ENCODE measurements around the gene RPP25. TPM values are rescaled to one million over a fixed set of nuclear protein-coding genes. Genes with fewer than 3 reads are reported as not detected.

Gene RPP25
- total RNA-seq, 4 donors from 2014 or later, result 3.3 to 12.4 (median 8.6) TPM

GRCh38 chr15:74963213-74963612 is 6.6 kb upstream of the RPP25 start:
- TF ChIP-seq CTCF (IDR thresholded peaks at IDR 0.05; ENCODE audit: low read depth), result no peak

GRCh38 chr15:74962671-74963070 is 6.1 kb upstream of the RPP25 start:
- no peak for TF ChIP-seq CTCF (IDR thresholded peaks at IDR 0.05; ENCODE audit: low read depth)

GRCh38 chr15:74962219-74962618 is 5.6 kb upstream of the RPP25 start:
- no peak for TF ChIP-seq CTCF (IDR thresholded peaks at IDR 0.05; ENCODE audit: low read depth)

GRCh38 chr15:74961616-74962015 is 5.0 kb upstream of the RPP25 start:
- no peak for TF ChIP-seq CTCF (IDR thresholded peaks at IDR 0.05; ENCODE audit: low read depth)

GRCh38 chr15:74960995-74961588 is 4.5 kb upstream of the RPP25 start:
- TF ChIP-seq CTCF (IDR thresholded peaks at IDR 0.05; ENCODE audit: low read depth), result no peak

GRCh38 chr15:74960286-74960685 is 3.7 kb upstream of the RPP25 start:
- TF ChIP-seq CTCF (IDR thresholded peaks at IDR 0.05; ENCODE audit: low read depth), result no peak

GRCh38 chr15:74959586-74959939 is 3.0 kb upstream of the RPP25 start:
- TF ChIP-seq CTCF (IDR thresholded peaks at IDR 0.05; ENCODE audit: low read depth), result no peak
